ENCODE data around the gene OSTC.

DNA sequence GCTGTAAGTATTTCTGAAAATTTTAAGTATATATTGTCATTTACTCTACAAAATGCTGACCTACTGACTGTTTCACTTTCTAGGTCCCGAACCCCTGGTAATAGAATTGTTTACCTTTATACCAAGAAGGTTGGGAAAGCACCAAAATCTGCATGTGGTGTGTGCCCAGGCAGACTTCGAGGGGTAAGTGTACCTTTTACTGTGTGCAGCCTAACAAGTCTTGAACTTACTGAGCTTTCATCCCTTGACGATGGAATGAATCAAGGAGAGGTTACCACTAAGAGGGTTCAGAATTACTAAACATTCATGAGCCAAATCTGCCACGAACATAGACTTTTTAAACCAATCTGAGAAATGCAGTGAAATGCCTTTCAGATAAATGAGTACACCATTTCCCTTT lies 28.4 kb upstream of the OSTC start:
- TF ChIP-seq EGR1 (IDR thresholded peaks at IDR 0.05; ENCODE audit: low read depth), result no peak
- TF ChIP-seq, protein P1, sequence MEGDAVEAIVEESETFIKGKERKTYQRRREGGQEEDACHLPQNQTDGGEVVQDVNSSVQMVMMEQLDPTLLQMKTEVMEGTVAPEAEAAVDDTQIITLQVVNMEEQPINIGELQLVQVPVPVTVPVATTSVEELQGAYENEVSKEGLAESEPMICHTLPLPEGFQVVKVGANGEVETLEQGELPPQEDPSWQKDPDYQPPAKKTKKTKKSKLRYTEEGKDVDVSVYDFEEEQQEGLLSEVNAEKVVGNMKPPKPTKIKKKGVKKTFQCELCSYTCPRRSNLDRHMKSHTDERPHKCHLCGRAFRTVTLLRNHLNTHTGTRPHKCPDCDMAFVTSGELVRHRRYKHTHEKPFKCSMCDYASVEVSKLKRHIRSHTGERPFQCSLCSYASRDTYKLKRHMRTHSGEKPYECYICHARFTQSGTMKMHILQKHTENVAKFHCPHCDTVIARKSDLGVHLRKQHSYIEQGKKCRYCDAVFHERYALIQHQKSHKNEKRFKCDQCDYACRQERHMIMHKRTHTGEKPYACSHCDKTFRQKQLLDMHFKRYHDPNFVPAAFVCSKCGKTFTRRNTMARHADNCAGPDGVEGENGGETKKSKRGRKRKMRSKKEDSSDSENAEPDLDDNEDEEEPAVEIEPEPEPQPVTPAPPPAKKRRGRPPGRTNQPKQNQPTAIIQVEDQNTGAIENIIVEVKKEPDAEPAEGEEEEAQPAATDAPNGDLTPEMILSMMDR (IDR thresholded peaks at IDR 0.05 in 2 of 3, conservative IDR thresholded peaks at IDR 0.05 in 1 of 3; ENCODE audit: borderline replicate concordance in 1 of 3, insufficient read depth in 1 of 3, low read depth in 2 of 3, low read length in 2 of 3), result no peak
- TF ChIP-seq POLR2AphosphoS5 (IDR thresholded peaks at IDR 0.05; ENCODE audit: low read depth, low read length), result no peak
- no peak for TF ChIP-seq SIN3A (IDR thresholded peaks at IDR 0.05; ENCODE audit: low read depth)
- TF ChIP-seq EZH2 (IDR thresholded peaks at IDR 0.05), result no peak
- no peak for TF ChIP-seq SRF (IDR thresholded peaks at IDR 0.05; ENCODE audit: low read depth)
- TF ChIP-seq ELF1 (IDR thresholded peaks at IDR 0.05; ENCODE audit: borderline replicate concordance, low read depth), result no peak
- no peak for TF ChIP-seq POLR2A (IDR thresholded peaks at IDR 0.05; ENCODE audit: borderline replicate concordance, extremely low read depth, insufficient read depth, insufficient read length)
- TF ChIP-seq RAD21 (IDR thresholded peaks at IDR 0.05; ENCODE audit: low read depth), result no peak
- TF ChIP-seq, protein P2, sequence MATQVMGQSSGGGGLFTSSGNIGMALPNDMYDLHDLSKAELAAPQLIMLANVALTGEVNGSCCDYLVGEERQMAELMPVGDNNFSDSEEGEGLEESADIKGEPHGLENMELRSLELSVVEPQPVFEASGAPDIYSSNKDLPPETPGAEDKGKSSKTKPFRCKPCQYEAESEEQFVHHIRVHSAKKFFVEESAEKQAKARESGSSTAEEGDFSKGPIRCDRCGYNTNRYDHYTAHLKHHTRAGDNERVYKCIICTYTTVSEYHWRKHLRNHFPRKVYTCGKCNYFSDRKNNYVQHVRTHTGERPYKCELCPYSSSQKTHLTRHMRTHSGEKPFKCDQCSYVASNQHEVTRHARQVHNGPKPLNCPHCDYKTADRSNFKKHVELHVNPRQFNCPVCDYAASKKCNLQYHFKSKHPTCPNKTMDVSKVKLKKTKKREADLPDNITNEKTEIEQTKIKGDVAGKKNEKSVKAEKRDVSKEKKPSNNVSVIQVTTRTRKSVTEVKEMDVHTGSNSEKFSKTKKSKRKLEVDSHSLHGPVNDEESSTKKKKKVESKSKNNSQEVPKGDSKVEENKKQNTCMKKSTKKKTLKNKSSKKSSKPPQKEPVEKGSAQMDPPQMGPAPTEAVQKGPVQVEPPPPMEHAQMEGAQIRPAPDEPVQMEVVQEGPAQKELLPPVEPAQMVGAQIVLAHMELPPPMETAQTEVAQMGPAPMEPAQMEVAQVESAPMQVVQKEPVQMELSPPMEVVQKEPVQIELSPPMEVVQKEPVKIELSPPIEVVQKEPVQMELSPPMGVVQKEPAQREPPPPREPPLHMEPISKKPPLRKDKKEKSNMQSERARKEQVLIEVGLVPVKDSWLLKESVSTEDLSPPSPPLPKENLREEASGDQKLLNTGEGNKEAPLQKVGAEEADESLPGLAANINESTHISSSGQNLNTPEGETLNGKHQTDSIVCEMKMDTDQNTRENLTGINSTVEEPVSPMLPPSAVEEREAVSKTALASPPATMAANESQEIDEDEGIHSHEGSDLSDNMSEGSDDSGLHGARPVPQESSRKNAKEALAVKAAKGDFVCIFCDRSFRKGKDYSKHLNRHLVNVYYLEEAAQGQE (IDR thresholded peaks at IDR 0.05; ENCODE audit: low read depth), result no peak
- TF ChIP-seq, protein P3, sequence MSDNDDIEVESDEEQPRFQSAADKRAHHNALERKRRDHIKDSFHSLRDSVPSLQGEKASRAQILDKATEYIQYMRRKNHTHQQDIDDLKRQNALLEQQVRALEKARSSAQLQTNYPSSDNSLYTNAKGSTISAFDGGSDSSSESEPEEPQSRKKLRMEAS (IDR thresholded peaks at IDR 0.05), result no peak
- TF ChIP-seq SP1 (IDR thresholded peaks at IDR 0.05; ENCODE audit: low read depth), result no peak
- no peak for TF ChIP-seq JUND (IDR thresholded peaks at IDR 0.05)
- no peak for TF ChIP-seq EZH2phosphoT487 (IDR thresholded peaks at IDR 0.05; ENCODE audit: borderline replicate concordance)
